ENCODE measurements around the gene PLAAT2. TPM values are rescaled to one million over a fixed set of nuclear protein-coding genes. Genes with fewer than 3 reads are reported as not detected.
"Not testable (repeated sequence)": the region's sequence is repeated elsewhere in the genome, so short reads cannot be mapped to it uniquely, and the experiment has no call there.

The PLAAT2 gene
- total RNA-seq, 1 donor from 2014 or later = 6.0 TPM

- no peaks in the 10 kb centered on the region for H3K27me3 Mint-ChIP-seq
- DNase-seq (ENCODE audit: extremely low spot score, unreplicated experiment) = no peak
Measured at GRCh38 chr11:63535734-63536133, 27.4 kb downstream of the PLAAT2 start.

GRCh38 chr11:63534895-63535461 lies 28.2 kb downstream of the PLAAT2 start:
- H3K36me3 Mint-ChIP-seq = no peaks in the 10 kb centered on the region
- H3K4me1 Mint-ChIP-seq (ENCODE audit: unreplicated experiment) = peaks cover 40% of the 10 kb centered on the region
- TF ChIP-seq CTCF (conservative IDR thresholded peaks at IDR 0.05) = no peak
- H3K9me3 Mint-ChIP-seq = peaks cover 6% of the 10 kb centered on the region
- no peak for DNase-seq (ENCODE audit: extremely low spot score, unreplicated experiment)
- no peak overlapping the region for H3K27ac Mint-ChIP-seq
- H3K27me3 Mint-ChIP-seq = no peaks in the 10 kb centered on the region
- no peak overlapping the region for H3K4me3 Mint-ChIP-seq

More at GRCh38 chr11:63535734-63536133, 27.4 kb downstream of the PLAAT2 start:
- Mint-ChIP-seq H3K4me1 (ENCODE audit: unreplicated experiment) (peaks cover 40% of the 10 kb centered on the region), H3K36me3 (no peaks in the 10 kb centered on the region), H3K27ac (no peak overlapping the region), H3K4me3 (no peak overlapping the region), H3K9me3 (peaks cover 6% of the 10 kb centered on the region)
- TF ChIP-seq CTCF (conservative IDR thresholded peaks at IDR 0.05) = no peak

GRCh38 chr11:63534076-63534475 lies 29.1 kb downstream of the PLAAT2 start:
- Mint-ChIP-seq H3K27me3 (no peaks in the 10 kb centered on the region), H3K4me3 (peak overlapping the region; percentile 43), H3K36me3 (no peaks in the 10 kb centered on the region), H3K4me1 (ENCODE audit: unreplicated experiment) (peaks cover 45% of the 10 kb centered on the region), H3K27ac (peak overlapping the region; percentile 84), H3K9me3 (peaks cover 6% of the 10 kb centered on the region)
- DNase-seq (ENCODE audit: extremely low spot score, unreplicated experiment) = no peak
- TF ChIP-seq CTCF (conservative IDR thresholded peaks at IDR 0.05) = no peak

GRCh38 chr11:63532799-63533475 lies 30.2 kb downstream of the PLAAT2 start:
- peak overlapping the region; percentile 43 for H3K4me3 Mint-ChIP-seq
- no peaks in the 10 kb centered on the region for H3K27me3 Mint-ChIP-seq
- peaks cover 52% of the 10 kb centered on the region for H3K4me1 Mint-ChIP-seq (ENCODE audit: unreplicated experiment)
- peaks cover 6% of the 10 kb centered on the region for H3K9me3 Mint-ChIP-seq
- no peak for DNase-seq (ENCODE audit: extremely low spot score, unreplicated experiment)
- H3K36me3 Mint-ChIP-seq = no peaks in the 10 kb centered on the region
- no peak for TF ChIP-seq CTCF (conservative IDR thresholded peaks at IDR 0.05)
- H3K27ac Mint-ChIP-seq = peak overlapping the region; percentile 84

- Mint-ChIP-seq H3K4me3 (peak overlapping the region; percentile 37), H3K36me3 (no peaks in the 10 kb centered on the region), H3K4me1 (ENCODE audit: unreplicated experiment) (peaks cover 52% of the 10 kb centered on the region), H3K9me3 (peaks cover 6% of the 10 kb centered on the region), H3K27me3 (no peaks in the 10 kb centered on the region), H3K27ac (peak overlapping the region; percentile 96)
- no peak for TF ChIP-seq CTCF (conservative IDR thresholded peaks at IDR 0.05)
- no peak for DNase-seq (ENCODE audit: extremely low spot score, unreplicated experiment)
Measured at GRCh38 chr11:63532117-63532516, 31.1 kb downstream of the PLAAT2 start.

GRCh38 chr11:63531074-63531792 lies 31.9 kb downstream of the PLAAT2 start:
- Mint-ChIP-seq H3K4me3 (peak overlapping the region; percentile 74), H3K4me1 (ENCODE audit: unreplicated experiment) (peaks cover 45% of the 10 kb centered on the region), H3K27ac (peak overlapping the region; percentile 96)
- H3K27me3 Mint-ChIP-seq; DNase-seq (ENCODE audit: extremely low spot score, unreplicated experiment); H3K36me3 Mint-ChIP-seq; H3K9me3 Mint-ChIP-seq: not testable (repeated sequence)
